NCI-H1436 treated with DMSO at 0.1 percent for 48 hours (cell line): ENCODE results near the gene TNS1.

Source experiments
- DNase-seq: peaks from one replicate; lab custom pipeline; 2025; lab: John Stamatoyannopoulos, UW

Gene TNS1

GRCh38 chr2:217912098-217913024, 90.4 kb downstream of the TNS1 start:
- no peak for DNase-seq

- no peak for DNase-seq
Observed at GRCh38 chr2:217911283-217912097, 91.3 kb downstream of the TNS1 start.

DNA sequence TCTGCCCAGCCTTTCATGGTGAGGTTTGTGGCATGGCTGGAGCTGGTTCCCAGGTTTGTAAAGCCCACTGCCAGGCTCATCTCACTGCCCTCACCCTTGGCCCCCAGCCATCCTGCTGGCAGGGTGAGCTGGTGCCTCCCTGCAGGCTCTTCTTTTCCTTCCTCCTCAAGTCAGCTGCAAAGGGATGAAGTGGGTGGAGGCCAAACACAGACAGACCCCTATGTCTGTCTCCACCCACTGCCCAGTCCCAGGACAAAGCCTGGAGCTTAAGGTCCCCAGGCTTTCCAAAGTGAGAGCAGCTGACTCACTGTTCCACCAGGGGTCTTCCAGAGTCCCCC, 92.0 kb downstream of the TNS1 start:
- no peak for DNase-seq

DNA sequence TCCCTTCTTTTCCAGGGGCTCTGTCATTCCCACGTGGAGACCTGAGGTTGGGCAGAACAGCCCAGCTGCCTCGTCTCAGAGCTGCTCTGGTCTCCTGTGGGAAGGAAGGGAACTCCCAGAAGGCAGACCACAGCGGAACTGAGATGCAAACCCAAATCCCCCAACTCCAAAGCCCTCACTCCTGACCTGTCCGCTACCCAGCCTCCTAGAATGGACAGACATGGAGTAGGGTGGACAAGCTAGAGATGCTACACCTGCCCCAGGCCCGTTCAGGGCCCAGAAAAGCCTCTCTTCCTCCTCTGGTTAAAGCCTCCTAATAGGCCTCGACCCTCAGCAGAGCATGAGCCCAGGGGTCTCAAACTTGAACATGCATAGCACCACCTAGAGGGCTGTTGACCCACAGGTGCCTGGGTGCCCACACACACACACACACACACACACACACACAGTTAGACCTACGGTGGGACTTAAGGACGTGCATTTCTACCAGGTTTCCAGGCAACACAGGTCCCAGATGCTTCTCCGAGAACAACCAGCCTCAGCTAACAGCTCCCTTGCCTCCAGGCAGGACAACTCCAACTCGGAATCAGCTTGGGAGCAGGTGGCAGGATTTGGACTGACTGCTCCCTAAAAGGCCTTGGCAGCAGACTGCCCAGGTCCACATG, 93.5 kb downstream of the TNS1 start:
- DNase-seq, result no peak

DNA sequence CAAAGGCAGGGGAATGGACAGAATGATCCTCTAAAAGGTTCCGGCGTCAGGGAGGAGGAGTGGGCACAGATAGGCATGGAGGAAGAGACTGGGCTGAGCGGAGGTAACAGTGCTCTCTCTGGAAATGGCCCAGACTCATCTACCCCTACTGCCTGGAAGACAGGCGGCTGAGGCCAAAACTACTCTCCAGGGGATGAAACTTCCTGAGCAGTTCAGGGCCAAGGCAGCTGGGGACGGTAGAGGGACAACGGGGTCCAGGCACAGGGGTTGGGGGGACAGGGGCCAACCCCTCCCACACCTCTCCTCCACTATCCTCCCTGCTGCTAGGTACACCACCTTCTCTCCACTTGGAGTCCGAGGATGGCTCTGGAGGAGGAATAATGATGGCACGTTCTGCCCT, 94.3 kb downstream of the TNS1 start:
- DNase-seq, result no peak

DNA sequence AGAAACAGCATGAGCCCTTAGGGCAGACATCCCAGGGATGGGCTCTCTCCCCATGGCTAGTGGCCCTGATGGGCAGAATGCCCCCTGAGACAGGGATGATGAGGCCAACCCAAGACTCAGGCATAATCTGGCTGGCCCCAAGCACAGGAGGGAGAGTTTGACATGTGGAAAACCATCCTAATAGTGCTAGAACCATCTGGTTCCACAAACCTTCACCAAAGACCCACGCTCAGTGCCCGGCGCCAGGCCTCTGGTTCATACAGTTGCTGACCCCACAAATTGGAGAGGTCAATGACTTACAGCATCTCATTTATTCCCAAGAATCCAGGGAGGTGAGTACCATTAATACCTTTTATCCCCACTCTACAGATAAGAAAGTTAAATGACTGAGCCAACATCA, 95.5 kb downstream of the TNS1 start:
- DNase-seq, result no peak

GRCh38 chr2:217906798-217907197, 96.0 kb downstream of the TNS1 start:
- no peak for DNase-seq

DNA sequence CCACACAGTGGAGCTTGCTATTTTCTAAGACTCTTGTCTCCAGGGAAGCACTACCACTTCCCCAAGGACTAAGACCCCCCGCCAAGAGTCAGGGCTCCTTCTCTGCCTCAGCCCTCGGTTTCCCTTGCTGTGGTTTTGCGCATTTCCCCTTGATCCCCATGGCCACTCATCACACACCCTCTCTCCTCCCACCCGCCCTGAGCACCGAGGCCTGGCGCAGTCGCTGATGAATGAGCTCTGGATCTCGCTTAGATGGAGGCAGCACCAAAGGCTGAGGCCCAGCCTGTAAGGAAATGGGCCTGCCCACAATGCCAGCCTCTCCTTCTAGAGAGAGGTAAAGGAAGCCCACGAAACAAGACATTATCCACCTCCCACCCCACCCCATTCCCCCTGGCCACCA, 96.9 kb downstream of the TNS1 start:
- no peak for DNase-seq

DNA sequence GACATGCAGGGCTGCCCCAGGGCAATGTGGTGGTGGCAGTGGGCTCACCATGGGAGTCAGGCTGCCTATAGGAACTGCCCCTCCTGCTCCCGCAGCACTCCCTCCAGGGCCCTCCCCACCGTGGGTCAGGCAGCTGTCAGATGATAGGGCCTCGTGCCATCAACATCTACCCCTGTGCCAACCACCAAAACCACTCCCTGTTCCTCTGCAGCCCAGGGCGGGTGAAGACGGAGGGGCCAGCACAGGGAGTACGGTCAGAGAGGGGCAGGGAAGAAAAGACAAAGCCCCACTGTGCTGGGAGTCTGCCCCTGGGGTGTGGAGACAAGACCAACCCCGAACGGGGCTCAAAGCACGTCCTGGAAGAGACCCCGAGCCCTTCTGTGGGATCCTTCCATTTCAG, 97.4 kb downstream of the TNS1 start:
- no peak for DNase-seq

GRCh38 chr2:217904614-217904965, 98.2 kb downstream of the TNS1 start:
- DNase-seq, result no peak

GRCh38 chr2:217903859-217904613, 98.8 kb downstream of the TNS1 start:
- DNase-seq, result no peak

- no peak for DNase-seq
Observed at GRCh38 chr2:217903142-217903858, 99.5 kb downstream of the TNS1 start.

GRCh38 chr2:217902379-217903141, 100.2 kb downstream of the TNS1 start:
- DNase-seq, result no peak

DNA sequence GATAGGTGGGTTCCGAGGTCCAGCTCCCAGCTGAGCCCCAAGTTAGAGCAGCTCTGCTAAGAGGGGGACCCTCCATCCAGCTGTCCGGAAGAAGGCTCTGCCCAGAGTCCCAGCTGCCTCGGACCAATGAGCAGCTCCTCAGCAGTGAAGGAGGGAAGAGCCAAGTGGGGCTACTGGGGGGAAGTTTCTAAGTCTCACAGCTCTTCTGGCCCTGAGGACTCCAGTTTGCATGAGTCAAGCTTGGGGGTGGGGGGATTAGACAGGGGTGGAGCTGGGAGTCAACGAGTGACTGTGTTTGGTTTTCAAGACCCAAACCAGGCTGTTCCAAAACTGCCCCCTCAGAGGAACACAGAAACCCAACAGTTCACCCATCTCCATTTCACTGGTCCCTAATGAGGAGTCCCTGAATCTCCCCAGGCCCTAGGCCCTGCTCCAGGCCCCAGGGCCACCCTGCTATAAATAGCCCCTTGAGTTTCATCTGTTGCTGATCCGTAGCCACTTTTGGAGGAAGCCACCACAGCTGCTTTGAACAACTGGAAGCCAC, 100.9 kb downstream of the TNS1 start:
- DNase-seq, result no peak

- DNase-seq, result no peak
Observed at GRCh38 chr2:217901400-217901799, 101.4 kb downstream of the TNS1 start.

DNA sequence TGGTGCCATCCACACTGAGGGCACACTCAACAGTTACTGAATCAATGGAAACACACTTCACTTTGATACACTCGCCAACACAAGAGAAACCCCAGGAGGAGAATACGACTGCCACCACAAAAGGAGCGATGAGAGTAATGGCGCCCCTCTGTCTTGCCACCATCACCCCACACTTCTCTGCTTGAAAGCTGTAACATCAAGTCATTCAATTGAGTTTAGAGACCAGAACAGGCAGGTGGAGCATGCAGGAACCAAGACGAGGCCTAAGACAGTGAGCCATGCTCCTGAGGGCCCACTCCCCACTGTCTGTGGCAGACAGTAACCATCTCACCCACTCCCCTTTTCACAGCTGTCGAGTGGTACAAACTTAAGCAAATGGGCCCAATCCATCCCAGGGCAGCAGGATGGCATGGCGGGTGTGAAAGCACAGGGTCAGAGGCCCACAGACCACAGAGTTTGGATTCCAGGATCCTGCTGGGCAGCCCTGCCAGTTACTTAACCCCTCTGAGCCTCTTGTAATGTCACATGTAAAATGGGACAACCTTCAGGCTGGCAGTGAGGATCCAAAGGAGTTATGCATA, 101.9 kb downstream of the TNS1 start:
- no peak for DNase-seq

GRCh38 chr2:217900010-217900779, 102.6 kb downstream of the TNS1 start:
- DNase-seq, result no peak

DNA sequence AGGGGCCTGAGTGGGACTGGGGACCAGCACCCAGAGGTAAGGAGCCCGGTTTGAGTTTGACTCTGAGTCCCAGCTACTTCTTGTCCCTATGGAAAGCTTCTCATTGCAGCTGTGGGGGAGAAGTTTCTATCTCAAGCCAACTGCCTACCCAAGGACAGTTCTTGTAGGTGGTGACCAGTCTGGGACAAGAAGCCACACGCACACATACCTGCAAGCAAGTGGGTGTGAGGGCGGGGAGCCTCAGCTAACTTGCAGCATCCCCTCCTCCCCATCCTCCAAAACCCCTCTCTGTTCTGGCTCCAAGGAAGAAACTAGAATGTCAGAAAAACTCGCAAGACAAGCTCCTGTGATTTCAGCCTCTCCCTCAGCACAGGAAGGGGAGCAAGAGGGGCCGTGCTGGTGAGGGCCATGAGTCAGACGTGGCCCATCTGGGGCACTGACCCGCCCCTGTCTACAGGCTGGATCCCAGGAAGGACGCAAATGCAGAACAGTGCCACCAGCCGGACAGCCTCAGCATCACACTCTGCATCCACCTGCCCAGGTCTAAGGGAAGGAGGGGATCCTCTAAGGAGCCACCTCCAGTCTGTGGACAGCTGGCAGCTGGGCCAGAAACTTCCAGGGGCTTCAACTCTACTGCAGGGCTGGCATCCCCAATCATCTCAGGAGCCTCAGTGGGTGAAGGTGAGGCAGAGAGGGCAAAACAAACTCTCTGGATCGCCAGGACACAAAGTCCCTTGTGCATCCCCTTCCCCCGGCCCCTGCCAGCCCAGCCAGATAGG, 103.4 kb downstream of the TNS1 start:
- no peak for DNase-seq
